Activated naive CD4-positive, alpha-beta T cell (primary cell): Measurements from ENCODE around the gene VDAC1.

Experiments
- DNase-seq, 4 experiments: peaks; one replicate each; lab custom pipeline; 2025; lab: John Stamatoyannopoulos, UW

Gene VDAC1

GRCh38 chr5:133926489-133927299 is 78.1 kb downstream of the VDAC1 start:
- no peak for DNase-seq

- DNase-seq: no peak
Observed at GRCh38 chr5:133925866-133926488, 78.8 kb downstream of the VDAC1 start.

- DNase-seq: no peak
Observed at GRCh38 chr5:133925269-133925668, 79.5 kb downstream of the VDAC1 start.

- no peak for DNase-seq
Observed at GRCh38 chr5:133924221-133924920, 80.4 kb downstream of the VDAC1 start.

- no peak for DNase-seq
Observed at GRCh38 chr5:133921979-133922378, 82.8 kb downstream of the VDAC1 start.
